Kidney (tissue), 14 donors: ENCODE measurements around the gene ZNF648. TPM values are rescaled to one million over a fixed set of nuclear protein-coding genes. Genes with fewer than 3 reads are reported as not detected.

Experiments
- DNase-seq, 5 donors: peaks; one replicate each; pipeline ENCODE4 v3.0.0-alpha.2; 2013 to 2020
- FAIRE-seq: peaks from 2 replicates; lab custom pipeline; 2012; peaks lifted over from hg19 to GRCh38; lab: Jason Lieb, UNC
- H3K27ac ChIP-seq, 2 donors: one replicate each; pipeline ENCODE4 v1.7.0; 2013; ENCODE audit warnings: low read depth in 2 of 2, low read length in 2 of 2, inconsistent platforms in 1 of 2
- H3K27me3 ChIP-seq: one replicate; pipeline ENCODE4 v1.7.1; 2013; ENCODE audit warnings: low read length, inconsistent platforms; ENCODE audit not compliant: control insufficient read depth, insufficient read depth
- H3K36me3 ChIP-seq, 3 donors: one replicate each; pipeline versions ENCODE4 v1.7.0 to v1.7.1; 2013; ENCODE audit warnings: low read length in 3 of 3, control low read depth in 1 of 3, inconsistent platforms in 1 of 3; ENCODE audit not compliant: insufficient read depth in 3 of 3, control insufficient read depth in 2 of 3
- H3K4me1 ChIP-seq, 3 donors: one replicate each; pipeline versions ENCODE4 v1.7.0 to v1.7.1; 2013; ENCODE audit warnings: low read length in 3 of 3, inconsistent platforms in 1 of 3, low read depth in 1 of 3; ENCODE audit not compliant: control insufficient read depth in 2 of 3, insufficient read depth in 2 of 3
- H3K4me3 ChIP-seq, 3 donors: one replicate each; pipeline versions ENCODE4 v1.7.0 to v1.8.1; 2013; ENCODE audit warnings: low read length in 3 of 3, control low read depth in 1 of 3, inconsistent platforms in 1 of 3
- H3K9ac ChIP-seq, 3 donors: one replicate each; pipeline versions ENCODE4 v1.7.0 to v1.7.1; 2013; ENCODE audit warnings: low read length in 3 of 3, control low read depth in 1 of 3, inconsistent platforms in 1 of 3
- H3K9me3 ChIP-seq, 3 donors: one replicate each; pipeline versions ENCODE4 v1.7.0 to v1.7.1; 2013; ENCODE audit warnings: low read length in 3 of 3, control low read depth in 1 of 3, inconsistent platforms in 1 of 3; ENCODE audit not compliant: control insufficient read depth in 2 of 3, insufficient read depth in 1 of 3
- CTCF ChIP-seq: IDR thresholded peaks from 3 replicates; pipeline ENCODE4 v1.5.1; 2012; ENCODE audit warnings: mild to moderate bottlenecking, moderate library complexity, borderline replicate concordance; ENCODE audit not compliant: insufficient read depth; ENCODE audit errors: extremely low read depth
- intact Hi-C: fragments of 100-400 bp; cut with DNase I; formaldehyde crosslinking; loops from one replicate; pipeline ENCODE4 v1.11.1; 2022
- polyA plus RNA-seq: library from polyadenylated mRNA; stranded (reverse); fragments of 350-450 nt; fragmentation: Illumina TruSeq; extraction: RNeasy Lipid Tissue Mini Kit (QIAGEN cat#74804); gene quantifications from one replicate; pipeline ENCODE4 v1.2.3, GENCODE V29; 2014; ENCODE audit warnings: low read depth, low replicate concordance; ENCODE audit not compliant: insufficient read depth
- total RNA-seq: library from RNA; stranded (reverse); fragmentation: NEBNext Ultra II Directional; extraction: Animal tissue kit (Norgen Biotek cat#: 25700); gene quantifications from one replicate; pipeline ENCODE4 v1.2.1, GENCODE V29; 2021
- donor health status: control.
- donor health status: control.
- donor health status: control.
- donor health status: control.
- donor health status: control.
- donor health status: DM: yes; HTN: yes; CAD: no.
- donor health status: Normal renal cell carcinoma (clear cell type).

ZNF648 gene
- total and polyA plus RNA-seq, 2 donors from 2014 or later = not detected

- DNase-seq (no peak), FAIRE-seq (no peak)
- intact Hi-C loops = loop anchor here (10.0 kb wide), 1 partner anchor 325 kb away; the partner anchor contains the start of gene TEDDM1
These were observed 18.5 kb upstream of the ZNF648 start for GRCh38 chr1:182080040-182080439.

GRCh38 chr1:182071924-182072323 lies 10.4 kb upstream of the ZNF648 start:
- Histone ChIP-seq H3K27ac (no peak overlapping the region), H3K4me1 (peaks cover 0 to 2% (median 0%) of the 10 kb centered on the region in 3 donors), H3K9me3 (no peaks in the 10 kb centered on the region), H3K4me3 (no peak overlapping the region), H3K36me3 (no peaks in the 10 kb centered on the region), H3K9ac (no peak overlapping the region), H3K27me3 (no peaks in the 10 kb centered on the region)
- no peak for DNase-seq
- TF ChIP-seq CTCF = no peak
- intact Hi-C loops = no loop called here
- no peak for FAIRE-seq

More at GRCh38 chr1:182080040-182080439, 18.5 kb upstream of the ZNF648 start:
- Histone ChIP-seq H3K27me3 (no peaks in the 10 kb centered on the region), H3K36me3 (no peaks in the 10 kb centered on the region), H3K4me1 (peaks cover 0 to 4% (median 0%) of the 10 kb centered on the region in 3 donors), H3K27ac (no peak overlapping the region), H3K4me3 (no peak overlapping the region), H3K9me3 (no peaks in the 10 kb centered on the region), H3K9ac (no peak overlapping the region)
- TF ChIP-seq CTCF = no peak

- TF ChIP-seq CTCF = peak; percentile 51
- no peak overlapping the region for H3K9ac ChIP-seq
- no peak overlapping the region for H3K27ac ChIP-seq
- no peak overlapping the region for H3K4me3 ChIP-seq
- H3K36me3 ChIP-seq = no peaks in the 10 kb centered on the region
- H3K4me1 ChIP-seq = peaks cover 0 to 2% (median 0%) of the 10 kb centered on the region in 3 donors
- intact Hi-C loops = no loop called here
- DNase-seq = peak; percentile 69 to 84 (median 84)
- no peaks in the 10 kb centered on the region for H3K27me3 ChIP-seq
- no peak for FAIRE-seq
- peaks cover 0 to under 1% (median 0%) of the 10 kb centered on the region in 3 donors for H3K9me3 ChIP-seq
These were observed 7.5 kb upstream of the ZNF648 start for GRCh38 chr1:182069028-182069466.

- no peak overlapping the region for H3K9ac ChIP-seq
- H3K27ac ChIP-seq = no peak overlapping the region
- peaks cover 0 to 4% (median 0%) of the 10 kb centered on the region in 3 donors for H3K9me3 ChIP-seq
- H3K4me1 ChIP-seq = peaks cover 0 to 2% (median 0%) of the 10 kb centered on the region in 3 donors
- no peaks in the 10 kb centered on the region for H3K27me3 ChIP-seq
- intact Hi-C loops = no loop called here
- no peak overlapping the region for H3K4me3 ChIP-seq
- no peak for TF ChIP-seq CTCF
- no peak for FAIRE-seq
- no peak for DNase-seq
- no peaks in the 10 kb centered on the region for H3K36me3 ChIP-seq
These were observed 5.4 kb upstream of the ZNF648 start for GRCh38 chr1:182066934-182067333.
